GM20000 (cell line): ENCODE measurements around the gene MBNL2.

Experiments used
- DNase-seq: peaks from one replicate; pipeline ENCODE4 v3.0.0; 2012; ENCODE audit warnings: low spot score
- CTCF ChIP-seq: IDR thresholded peaks from 2 replicates; pipeline ENCODE4 v1.5.1; 2012; ENCODE audit warnings: mild to moderate bottlenecking, control low read depth; ENCODE audit errors: extremely low read depth, missing control alignments

The MBNL2 gene

GRCh38 chr13:97387485-97387839 lies 165.3 kb downstream of the MBNL2 start:
- no peak for DNase-seq
- no peak for TF ChIP-seq CTCF

GRCh38 chr13:97387890-97388289 lies 165.8 kb downstream of the MBNL2 start:
- DNase-seq, result no peak
- TF ChIP-seq CTCF, result no peak

GRCh38 chr13:97388373-97388772 lies 166.2 kb downstream of the MBNL2 start:
- DNase-seq, result no peak
- no peak for TF ChIP-seq CTCF

- TF ChIP-seq CTCF, result no peak
- DNase-seq, result no peak
Observed at GRCh38 chr13:97390941-97391600, 168.9 kb downstream of the MBNL2 start.

- no peak for TF ChIP-seq CTCF
Observed at GRCh38 chr13:97392020-97392419, 169.9 kb downstream of the MBNL2 start.

GRCh38 chr13:97394542-97394941 lies 172.4 kb downstream of the MBNL2 start:
- no peak for TF ChIP-seq CTCF
- DNase-seq, result no peak

More at GRCh38 chr13:97392020-97392419, 169.9 kb downstream of the MBNL2 start:
- DNase-seq, result no peak

GRCh38 chr13:97395447-97396136 lies 173.5 kb downstream of the MBNL2 start:
- DNase-seq, result no peak
- TF ChIP-seq CTCF, result no peak
